ENCODE measurements around the gene KRT12.

Gene KRT12

GRCh38 chr17:40812639-40813038 lies 54.4 kb downstream of the KRT12 start:
- Mint-ChIP-seq H3K9me3 (peaks cover 0 to 4% of the 10 kb centered on the region in 2 donors), H3K27ac (no peak overlapping the region), H3K4me3 (no peak overlapping the region), H3K4me1 (ENCODE audit: low read depth in 2 of 2) (peaks cover 0 to 2% of the 10 kb centered on the region in 2 donors), H3K27me3 (peaks cover 61 to 68% of the 10 kb centered on the region in 2 donors), H3K36me3 (ENCODE audit: insufficient read depth) (peaks cover 8% of the 10 kb centered on the region)
- no peak for DNase-seq
- no peak for ATAC-seq (replicated peaks)

Data from effector memory CD8-positive, alpha-beta T cell (primary cell).